Stimulated activated CD8-positive, alpha-beta memory T cell treated with anti-CD3 and anti-CD28 coated beads, Interleukin-4, amount 100 ng/mL, for 1 hour (primary cell): Measurements from ENCODE around the gene TMPRSS13.

Source experiments
- DNase-seq, 2 donors: peaks; one replicate each; pipeline ENCODE4 v3.0.0-alpha.2; 2020; ENCODE audit warnings: low read depth in 2 of 2, low spot score in 1 of 2

Gene TMPRSS13

GRCh38 chr11:117914398-117914761, 14.8 kb downstream of the TMPRSS13 start:
- DNase-seq: no peak

- no peak for DNase-seq
Observed at GRCh38 chr11:117913736-117914397, 15.3 kb downstream of the TMPRSS13 start.

- DNase-seq: no peak
Observed at GRCh38 chr11:117912497-117912896, 16.7 kb downstream of the TMPRSS13 start.

GRCh38 chr11:117911694-117912093, 17.5 kb downstream of the TMPRSS13 start:
- no peak for DNase-seq

GRCh38 chr11:117910941-117911655, 18.1 kb downstream of the TMPRSS13 start:
- DNase-seq: no peak

- no peak for DNase-seq
Observed at GRCh38 chr11:117910525-117910924, 18.7 kb downstream of the TMPRSS13 start.

GRCh38 chr11:117909611-117910382, 19.4 kb downstream of the TMPRSS13 start:
- no peak for DNase-seq

- DNase-seq: no peak
Observed at GRCh38 chr11:117908959-117909610, 20.1 kb downstream of the TMPRSS13 start.

- no peak for DNase-seq
Observed at GRCh38 chr11:117908109-117908895, 20.9 kb downstream of the TMPRSS13 start.

- DNase-seq: peak in 1 of 2 donors; percentile 27
Observed at GRCh38 chr11:117907276-117908108, 21.7 kb downstream of the TMPRSS13 start.

GRCh38 chr11:117906710-117907109, 22.5 kb downstream of the TMPRSS13 start:
- DNase-seq: no peak

GRCh38 chr11:117906126-117906525, 23.1 kb downstream of the TMPRSS13 start:
- no peak for DNase-seq

- DNase-seq: no peak
Observed at GRCh38 chr11:117905524-117905923, 23.7 kb downstream of the TMPRSS13 start.

GRCh38 chr11:117903505-117904382, 25.5 kb downstream of the TMPRSS13 start:
- DNase-seq: no peak

GRCh38 chr11:117902001-117902845, 27.0 kb downstream of the TMPRSS13 start:
- DNase-seq: no peak

- DNase-seq: no peak
Observed at GRCh38 chr11:117901601-117902000, 27.6 kb downstream of the TMPRSS13 start.

- DNase-seq: no peak
Observed at GRCh38 chr11:117900720-117901440, 28.3 kb downstream of the TMPRSS13 start.
